ENCODE results near the gene ARL6IP4.
A peak's percentile ranks its signal among the peaks of the same experiment; 100 is the strongest.

Gene ARL6IP4

GRCh38 chr12:122977655-122978392 is 2.7 kb upstream of the ARL6IP4 start:
- DNase-seq: no peak

GRCh38 chr12:122978507-122978955 is 1.9 kb upstream of the ARL6IP4 start:
- no peak for DNase-seq

- no peak for DNase-seq
Measured at GRCh38 chr12:122979001-122979907, 1.2 kb upstream of the ARL6IP4 start.

GRCh38 chr12:122979908-122980182 is 636 bp upstream of the ARL6IP4 start:
- DNase-seq: no peak

- peak in 8 of 51 donors; percentile 18 to 56 (median 46) for DNase-seq
Measured at GRCh38 chr12:122981036-122981471, 573 bp downstream of the ARL6IP4 start.

GRCh38 chr12:122981587-122982476 is 1.4 kb downstream of the ARL6IP4 start:
- DNase-seq: no peak

GRCh38 chr12:122982477-122982815 is 2.0 kb downstream of the ARL6IP4 start:
- DNase-seq: no peak

- DNase-seq: peak in 1 of 51 donors; percentile 19
Measured at GRCh38 chr12:122982963-122983788, 2.7 kb downstream of the ARL6IP4 start.

- no peak for DNase-seq
Measured at GRCh38 chr12:122983789-122984515, 3.5 kb downstream of the ARL6IP4 start.

GRCh38 chr12:122984612-122985337 is 4.3 kb downstream of the ARL6IP4 start:
- peak in 26 of 51 donors; percentile 14 to 60 (median 34) for DNase-seq

GRCh38 chr12:122985338-122986257 is 5.1 kb downstream of the ARL6IP4 start:
- no peak for DNase-seq

GRCh38 chr12:122986258-122986871 is 5.9 kb downstream of the ARL6IP4 start:
- no peak for DNase-seq

- no peak for DNase-seq
Measured at GRCh38 chr12:122987086-122987951, 6.8 kb downstream of the ARL6IP4 start.

- no peak for DNase-seq
Measured at GRCh38 chr12:122988036-122988435, 7.6 kb downstream of the ARL6IP4 start.

GRCh38 chr12:122988612-122989212 is 8.2 kb downstream of the ARL6IP4 start:
- DNase-seq: no peak

GRCh38 chr12:122989225-122989839 is 8.9 kb downstream of the ARL6IP4 start:
- no peak for DNase-seq

Measured in hypothalamus (tissue), 51 donors.